SK-N-MC (cell line): ENCODE results near the gene CLNK.

ENCODE experiments used
- EZH2 ChIP-seq: fragments of 200-600 bp; sonication (generic); IDR thresholded peaks from one replicate; pipeline ENCODE4 v1.6.1; 2017; ENCODE audit warnings: antibody characterized with exemption
- FOXP2 ChIP-seq: optimal IDR thresholded peaks from 2 replicates; pipeline ENCODE3; 2011; ENCODE audit warnings: mild to moderate bottlenecking, moderate library complexity; ENCODE audit not compliant: insufficient read depth; ENCODE audit errors: extremely low read length, control extremely low read depth
- POLR2AphosphoS5 ChIP-seq: IDR thresholded peaks from 2 replicates; pipeline ENCODE4 v1.6.1; 2012; ENCODE audit warnings: mild to moderate bottlenecking, low read depth, low read length, borderline replicate concordance

- no peak for TF ChIP-seq POLR2AphosphoS5
- TF ChIP-seq EZH2 = no peak
- TF ChIP-seq FOXP2 = no peak
Observed at GRCh38 chr4:10532155-10532554, 152.4 kb downstream of the CLNK start.
